ENCODE data around the gene MYOZ3. TPM values are rescaled to one million over a fixed set of nuclear protein-coding genes. Genes with fewer than 3 reads are reported as not detected.

The MYOZ3 gene
- total RNA-seq, 4 donors from 2014 or later = 0.17 to 1.2 (median 0.46) TPM; not detected in 1

GRCh38 chr5:150625831-150626746 lies 35.0 kb upstream of the MYOZ3 start:
- peak overlapping the region; percentile 84 to 94 (median 86) for H3K27ac ChIP-seq (replicated peaks in 1 of 4)
- peaks cover 0 to 10% (median 0%) of the 10 kb centered on the region in 4 donors for H3K36me3 ChIP-seq
- no peaks in the 10 kb centered on the region for H3K9me3 ChIP-seq
- no peak for DNase-seq (ENCODE audit: extremely low spot score)
- intact Hi-C loops (cut with DNase I) = no loop called here
- peak overlapping the region; percentile 63 to 93 (median 77) for H3K4me3 ChIP-seq
- H3K27me3 ChIP-seq = no peaks in the 10 kb centered on the region
- 71% methylated on average over 8 of the region's 10 CpGs for WGBS
- peaks cover 56 to 82% (median 76%) of the 10 kb centered on the region in 4 donors for H3K4me1 ChIP-seq
- no peak for TF ChIP-seq POLR2A (IDR thresholded peaks at IDR 0.05; ENCODE audit: low read depth)

- no peak for DNase-seq (ENCODE audit: extremely low spot score)
- 47% methylated on average over 4 of the region's 5 CpGs for WGBS
- TF ChIP-seq POLR2AphosphoS5 (IDR thresholded peaks at IDR 0.05) = peak; percentile 50 to 61
- TF ChIP-seq EP300 (IDR thresholded peaks at IDR 0.05) = no peak
Observed at GRCh38 chr5:150626853-150627276, 34.2 kb upstream of the MYOZ3 start.

GRCh38 chr5:150627731-150628545 lies 33.1 kb upstream of the MYOZ3 start:
- peaks cover 0 to 21% (median 0%) of the 10 kb centered on the region in 4 donors for H3K36me3 ChIP-seq
- 69% methylated on average over 2 of the region's 5 CpGs for WGBS
- H3K27me3 ChIP-seq = no peaks in the 10 kb centered on the region
- peak overlapping the region in 1 of 4 donors; percentile 93 for H3K4me3 ChIP-seq
- no peak for TF ChIP-seq CTCF (IDR thresholded peaks at IDR 0.05)
- no peak for TF ChIP-seq POLR2AphosphoS5 (IDR thresholded peaks at IDR 0.05)
- TF ChIP-seq POLR2A (IDR thresholded peaks at IDR 0.05; ENCODE audit: low read depth) = no peak
- TF ChIP-seq EP300 (IDR thresholded peaks at IDR 0.05) = no peak
- no peak for DNase-seq (ENCODE audit: extremely low spot score)
- H3K9me3 ChIP-seq = no peaks in the 10 kb centered on the region
- intact Hi-C loops (cut with DNase I) = no loop called here
- H3K27ac ChIP-seq (replicated peaks in 1 of 4) = peak overlapping the region; percentile 84 to 94 (median 86)
- peaks cover 74 to 92% (median 85%) of the 10 kb centered on the region in 4 donors for H3K4me1 ChIP-seq

More at GRCh38 chr5:150626853-150627276, 34.2 kb upstream of the MYOZ3 start:
- H3K36me3 ChIP-seq = peaks cover 0 to 16% (median 0%) of the 10 kb centered on the region in 4 donors
- no peaks in the 10 kb centered on the region for H3K27me3 ChIP-seq
- peak overlapping the region; percentile 63 to 93 (median 77) for H3K4me3 ChIP-seq
- peak overlapping the region; percentile 84 to 94 (median 86) for H3K27ac ChIP-seq (replicated peaks in 1 of 4)
- peaks cover 64 to 81% (median 79%) of the 10 kb centered on the region in 4 donors for H3K4me1 ChIP-seq
- H3K9me3 ChIP-seq = no peaks in the 10 kb centered on the region
- intact Hi-C loops (cut with DNase I) = no loop called here

GRCh38 chr5:150628936-150629485 lies 32.0 kb upstream of the MYOZ3 start:
- Histone ChIP-seq H3K9me3 (no peaks in the 10 kb centered on the region), H3K36me3 (peaks cover 0 to 27% (median 0%) of the 10 kb centered on the region in 4 donors), H3K27me3 (no peaks in the 10 kb centered on the region), H3K4me3 (no peak overlapping the region), H3K4me1 (peaks cover 69 to 87% (median 76%) of the 10 kb centered on the region in 4 donors), H3K27ac (replicated peaks in 1 of 4) (peak overlapping the region; percentile 23 to 85 (median 66))
- intact Hi-C loops (cut with DNase I) = no loop called here
- 86% methylated on average over 11 of the region's 12 CpGs for WGBS
- TF ChIP-seq EP300 (IDR thresholded peaks at IDR 0.05) = no peak
- no peak for TF ChIP-seq POLR2AphosphoS5 (IDR thresholded peaks at IDR 0.05)
- TF ChIP-seq POLR2A (IDR thresholded peaks at IDR 0.05; ENCODE audit: low read depth) = no peak
- TF ChIP-seq CTCF (IDR thresholded peaks at IDR 0.05) = no peak
- no peak for DNase-seq (ENCODE audit: extremely low spot score)

- H3K9me3 ChIP-seq = no peaks in the 10 kb centered on the region
- WGBS = 90% methylated on average over 2 of the region's 6 CpGs
- no peak overlapping the region for H3K4me3 ChIP-seq
- H3K27ac ChIP-seq (replicated peaks in 1 of 4) = no peak overlapping the region
- peaks cover 0 to 37% (median 3%) of the 10 kb centered on the region in 4 donors for H3K36me3 ChIP-seq
- intact Hi-C loops (cut with DNase I) = no loop called here
- no peak for DNase-seq (ENCODE audit: extremely low spot score)
- peaks cover 68 to 78% (median 69%) of the 10 kb centered on the region in 4 donors for H3K4me1 ChIP-seq
- TF ChIP-seq POLR2A (IDR thresholded peaks at IDR 0.05; ENCODE audit: low read depth) = no peak
- TF ChIP-seq CTCF (IDR thresholded peaks at IDR 0.05) = no peak
- TF ChIP-seq POLR2AphosphoS5 (IDR thresholded peaks at IDR 0.05) = no peak
- TF ChIP-seq EP300 (IDR thresholded peaks at IDR 0.05) = no peak
- H3K27me3 ChIP-seq = no peaks in the 10 kb centered on the region
Observed at GRCh38 chr5:150630016-150630415, 31.0 kb upstream of the MYOZ3 start.

Measured in esophagus muscularis mucosa (tissue), 4 donors.